Activated T-helper 1 cell treated with anti-CD3 and anti-CD28 coated beads, Interleukin-2, amount 50 U/mL, for 16 hours (primary cell): Measurements from ENCODE around the gene PIPOX.

Experiments
- DNase-seq, 2 donors: peaks; one replicate each; pipeline ENCODE4 v3.0.0-alpha.2; 2020; ENCODE audit warnings: low read depth in 1 of 2, low spot score in 1 of 2

PIPOX gene

GRCh38 chr17:29094101-29094708, 51.3 kb downstream of the PIPOX start:
- no peak for DNase-seq

- DNase-seq = no peak
These were observed 52.5 kb downstream of the PIPOX start for GRCh38 chr17:29095439-29095838.

- no peak for DNase-seq
These were observed 53.2 kb downstream of the PIPOX start for GRCh38 chr17:29096094-29096493.

- DNase-seq = no peak
These were observed 56.6 kb downstream of the PIPOX start for GRCh38 chr17:29099527-29099926.

GRCh38 chr17:29100296-29100695, 57.4 kb downstream of the PIPOX start:
- no peak for DNase-seq

- no peak for DNase-seq
These were observed 59.1 kb downstream of the PIPOX start for GRCh38 chr17:29102046-29102445.

- no peak for DNase-seq
These were observed 59.8 kb downstream of the PIPOX start for GRCh38 chr17:29102741-29103181.

GRCh38 chr17:29103341-29103740, 60.4 kb downstream of the PIPOX start:
- no peak for DNase-seq
